Cardiac fibroblast (primary cell): ENCODE results near the gene TSPAN9.

Experiments used
- DNase-seq, 2 donors: peaks; one replicate each; pipeline versions ENCODE4 v3.0.0 to v3.0.0-alpha.2; 2010; ENCODE audit warnings: low read depth in 2 of 2
- H3K4me3 ChIP-seq, 2 donors: replicated peaks in 1 of 2; 1 replicate in 1 of 2; 2 replicates in 1 of 2; pipeline ENCODE4 v1.5.1; 2011; ENCODE audit warnings: low read depth in 2 of 2, low read length in 2 of 2, mild to moderate bottlenecking in 2 of 2, moderate library complexity in 1 of 2
- TF ChIP-seq, protein P1 (sequence below): IDR thresholded peaks from one replicate; pipeline ENCODE4 v1.5.1; 2011; ENCODE audit warnings: low read depth, mild to moderate bottlenecking, low read length, inconsistent platforms

The TSPAN9 gene

DNA sequence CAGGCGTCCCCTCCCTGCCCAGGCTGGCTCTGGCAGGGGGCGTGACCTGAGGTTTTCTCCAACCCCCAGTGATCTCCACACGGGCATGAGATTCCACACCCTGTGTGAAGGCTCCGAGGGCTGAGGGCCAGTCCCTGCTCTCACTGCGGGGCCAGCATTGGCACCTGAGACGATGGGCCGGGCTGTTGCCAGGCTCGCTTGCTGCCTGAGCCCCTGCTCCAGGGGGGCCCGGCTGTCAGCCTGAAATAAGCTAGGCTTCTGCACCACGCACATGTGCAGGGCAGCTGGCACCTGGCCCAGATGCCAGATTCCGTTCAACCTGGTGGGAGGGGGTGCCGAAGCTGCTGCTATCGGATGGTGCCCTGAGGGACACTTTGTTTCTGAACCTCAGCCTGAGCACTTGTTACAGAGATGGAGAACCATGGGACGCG, 217.3 kb downstream of the TSPAN9 start:
- no peak for DNase-seq
- no peak overlapping the region for H3K4me3 ChIP-seq
- TF ChIP-seq, protein P1, sequence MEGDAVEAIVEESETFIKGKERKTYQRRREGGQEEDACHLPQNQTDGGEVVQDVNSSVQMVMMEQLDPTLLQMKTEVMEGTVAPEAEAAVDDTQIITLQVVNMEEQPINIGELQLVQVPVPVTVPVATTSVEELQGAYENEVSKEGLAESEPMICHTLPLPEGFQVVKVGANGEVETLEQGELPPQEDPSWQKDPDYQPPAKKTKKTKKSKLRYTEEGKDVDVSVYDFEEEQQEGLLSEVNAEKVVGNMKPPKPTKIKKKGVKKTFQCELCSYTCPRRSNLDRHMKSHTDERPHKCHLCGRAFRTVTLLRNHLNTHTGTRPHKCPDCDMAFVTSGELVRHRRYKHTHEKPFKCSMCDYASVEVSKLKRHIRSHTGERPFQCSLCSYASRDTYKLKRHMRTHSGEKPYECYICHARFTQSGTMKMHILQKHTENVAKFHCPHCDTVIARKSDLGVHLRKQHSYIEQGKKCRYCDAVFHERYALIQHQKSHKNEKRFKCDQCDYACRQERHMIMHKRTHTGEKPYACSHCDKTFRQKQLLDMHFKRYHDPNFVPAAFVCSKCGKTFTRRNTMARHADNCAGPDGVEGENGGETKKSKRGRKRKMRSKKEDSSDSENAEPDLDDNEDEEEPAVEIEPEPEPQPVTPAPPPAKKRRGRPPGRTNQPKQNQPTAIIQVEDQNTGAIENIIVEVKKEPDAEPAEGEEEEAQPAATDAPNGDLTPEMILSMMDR, result no peak

DNA sequence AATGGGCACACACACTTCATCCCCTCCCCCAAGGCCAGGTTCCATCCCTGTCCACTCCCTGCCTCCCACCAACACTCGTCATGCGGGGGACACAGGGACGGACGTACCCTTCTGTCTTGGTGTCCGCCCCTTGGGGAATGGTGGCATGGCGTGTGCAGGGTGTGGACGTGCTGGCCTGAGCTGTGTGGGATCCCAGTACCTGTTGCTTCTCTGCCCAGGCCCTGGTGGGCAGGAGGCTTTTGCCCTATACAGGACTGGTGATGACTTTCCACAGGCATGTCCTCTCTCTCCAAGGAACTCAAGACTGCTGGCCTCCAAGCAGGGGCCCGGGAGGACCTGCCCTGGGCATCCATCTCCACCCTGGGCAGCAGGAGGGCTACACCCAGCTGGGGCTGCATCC, 218.0 kb downstream of the TSPAN9 start:
- TF ChIP-seq, protein P1, result no peak
- no peak overlapping the region for H3K4me3 ChIP-seq
- no peak for DNase-seq

DNA sequence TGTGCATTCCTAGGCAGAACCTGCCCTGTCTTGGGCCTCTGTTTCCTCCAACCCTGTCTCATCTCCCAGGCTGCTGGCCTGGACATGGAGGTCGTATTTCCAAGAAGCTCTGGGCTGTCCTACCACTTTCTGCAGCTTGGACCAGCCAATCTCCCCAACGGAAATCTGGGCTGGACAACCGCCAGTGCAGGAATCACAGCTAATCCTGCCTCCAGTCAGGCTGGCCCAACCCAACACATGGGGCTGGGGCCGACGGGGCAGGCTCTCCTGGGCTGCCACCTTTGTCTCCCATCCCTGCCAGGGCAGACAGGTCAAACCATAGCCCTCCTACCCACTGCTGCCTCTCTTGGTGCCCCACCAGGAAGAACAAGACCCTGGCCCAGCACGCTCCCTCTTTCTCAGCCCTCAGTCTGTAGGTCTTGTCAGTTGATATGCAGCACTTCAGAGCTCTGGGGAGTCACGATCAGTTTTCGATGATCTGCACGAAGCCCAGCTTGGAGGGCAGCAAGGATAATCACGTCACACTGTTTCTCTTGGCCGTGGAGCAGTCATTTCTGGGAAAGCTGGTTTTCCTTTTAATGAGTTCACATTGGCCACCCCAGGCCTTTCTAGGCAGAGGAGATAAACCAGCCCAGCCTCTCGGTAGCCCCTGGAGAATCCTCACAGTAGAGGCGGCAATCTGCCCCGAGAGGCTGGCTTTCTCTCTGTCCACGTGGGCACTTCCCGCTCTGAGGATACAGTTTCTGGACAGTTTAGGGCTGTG, 218.6 kb downstream of the TSPAN9 start:
- no peak overlapping the region for H3K4me3 ChIP-seq
- DNase-seq, result peak; percentile 44 to 70
- TF ChIP-seq, protein P1, result no peak

DNA sequence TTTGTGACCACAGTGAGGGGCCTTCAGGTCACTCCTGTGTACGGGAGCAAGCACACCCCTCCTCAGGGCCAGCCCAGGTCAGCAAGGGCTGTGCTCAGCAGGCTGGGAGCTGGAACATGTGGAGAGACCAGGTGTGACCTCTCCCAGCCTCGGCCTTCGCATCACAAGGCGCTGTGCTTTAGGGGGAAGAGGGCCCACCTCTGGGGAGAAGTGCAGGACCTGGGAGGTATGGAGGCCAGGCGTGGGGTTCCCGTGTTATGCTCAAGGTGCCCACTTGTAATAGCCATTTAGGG, 219.2 kb downstream of the TSPAN9 start:
- DNase-seq, result no peak
- TF ChIP-seq, protein P1, result no peak
- H3K4me3 ChIP-seq, result no peak overlapping the region

DNA sequence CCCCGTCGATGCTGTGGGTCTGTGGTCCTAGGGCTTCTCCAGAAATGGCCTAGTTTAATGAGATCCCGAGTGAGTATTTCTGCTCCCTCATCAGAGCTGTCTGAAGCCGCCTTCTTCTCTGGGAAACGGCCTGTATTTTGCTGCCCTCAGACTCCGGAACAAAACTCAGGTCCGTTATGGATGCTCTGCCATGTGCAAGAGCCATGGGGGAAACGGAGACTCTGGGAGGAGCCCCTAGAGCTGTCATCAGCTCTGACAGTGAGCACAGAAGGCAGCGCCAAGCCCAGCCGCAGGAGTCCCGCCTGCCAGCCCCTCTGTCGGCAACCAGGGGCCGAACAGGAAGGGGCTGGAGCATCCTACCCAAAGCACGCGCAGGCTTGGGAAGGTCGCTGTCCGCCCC, 221.4 kb downstream of the TSPAN9 start:
- no peak overlapping the region for H3K4me3 ChIP-seq
- TF ChIP-seq, protein P1, result no peak
- DNase-seq, result no peak

DNA sequence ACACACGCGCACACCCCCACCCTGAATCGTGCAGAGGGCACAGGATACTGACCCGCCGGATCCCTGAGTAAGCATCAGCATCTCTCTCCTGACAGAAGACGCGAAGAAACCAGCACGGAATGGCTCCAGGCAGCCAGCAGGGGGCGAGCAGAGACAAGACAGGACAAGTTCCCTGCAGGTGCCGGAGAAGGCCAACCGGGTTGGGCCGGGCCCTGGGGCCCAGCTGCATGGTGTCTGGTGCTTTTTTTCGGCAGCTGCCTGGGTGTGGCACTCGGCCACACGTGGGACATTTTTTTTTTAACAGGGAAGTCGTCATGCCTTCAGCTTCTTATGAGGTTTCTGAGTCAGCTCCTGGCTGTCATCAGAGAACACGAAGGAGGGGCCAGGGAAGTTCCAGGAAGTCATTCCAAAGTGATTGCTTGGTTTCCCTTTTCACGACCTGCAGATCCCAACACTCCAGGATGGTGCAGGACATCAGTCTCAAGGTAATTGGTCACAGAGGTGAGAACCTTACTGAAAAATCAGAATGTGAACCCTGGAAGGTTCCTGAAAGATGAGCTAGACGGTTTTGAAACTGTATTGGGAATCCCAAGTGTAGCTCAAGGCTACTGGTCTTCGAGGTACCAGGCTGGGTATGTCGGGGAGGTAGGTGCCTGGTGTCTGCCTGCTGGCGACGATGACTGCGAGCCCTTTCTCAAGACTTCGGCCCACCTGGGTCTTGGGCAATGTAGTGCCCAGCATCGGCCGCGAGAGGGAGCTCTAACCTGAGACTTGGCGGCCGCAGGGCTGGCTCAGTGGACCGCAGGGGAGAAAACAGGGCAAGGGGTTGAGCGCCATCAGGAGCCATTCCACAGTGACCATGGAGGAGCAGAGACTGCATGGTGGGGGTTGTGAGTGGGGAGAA, 223.0 kb downstream of the TSPAN9 start:
- H3K4me3 ChIP-seq, result peak overlapping the region in 1 of 2 donors; percentile 38
- DNase-seq, result peak; percentile 88 to 99
- TF ChIP-seq, protein P1, result peak; percentile 99
